ENCODE measurements around the gene YPEL2.

DNA sequence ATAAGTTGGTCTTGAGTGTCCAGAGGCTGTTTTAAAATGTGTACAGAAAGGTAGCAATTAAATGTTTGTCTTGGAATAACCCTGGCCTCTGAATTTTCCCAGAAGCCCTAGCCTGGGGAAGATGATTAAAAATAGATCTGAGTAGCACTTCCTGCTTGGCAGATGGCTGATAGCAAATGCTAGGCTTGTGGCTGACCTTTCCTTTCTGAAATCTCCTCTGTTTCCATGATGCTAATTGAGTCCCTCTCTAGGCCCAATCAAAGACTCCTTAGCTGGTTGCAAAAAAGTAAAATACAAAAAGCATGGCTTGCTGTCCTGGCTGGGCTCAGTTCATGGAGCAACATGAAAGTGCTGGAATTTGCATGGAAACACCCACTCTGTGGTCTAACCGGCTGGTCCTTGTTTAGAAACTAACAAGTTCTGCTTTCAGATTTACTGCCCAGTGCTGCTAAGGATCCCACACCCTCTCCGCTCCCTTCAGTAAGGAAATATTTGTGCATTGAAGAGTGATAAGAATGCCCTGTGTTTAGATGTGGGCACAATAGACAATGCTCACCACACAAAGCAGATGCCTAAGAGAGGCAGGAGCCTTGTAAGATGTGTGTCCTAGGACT is 40.8 kb downstream of the YPEL2 start:
- TF ChIP-seq, protein P1, sequence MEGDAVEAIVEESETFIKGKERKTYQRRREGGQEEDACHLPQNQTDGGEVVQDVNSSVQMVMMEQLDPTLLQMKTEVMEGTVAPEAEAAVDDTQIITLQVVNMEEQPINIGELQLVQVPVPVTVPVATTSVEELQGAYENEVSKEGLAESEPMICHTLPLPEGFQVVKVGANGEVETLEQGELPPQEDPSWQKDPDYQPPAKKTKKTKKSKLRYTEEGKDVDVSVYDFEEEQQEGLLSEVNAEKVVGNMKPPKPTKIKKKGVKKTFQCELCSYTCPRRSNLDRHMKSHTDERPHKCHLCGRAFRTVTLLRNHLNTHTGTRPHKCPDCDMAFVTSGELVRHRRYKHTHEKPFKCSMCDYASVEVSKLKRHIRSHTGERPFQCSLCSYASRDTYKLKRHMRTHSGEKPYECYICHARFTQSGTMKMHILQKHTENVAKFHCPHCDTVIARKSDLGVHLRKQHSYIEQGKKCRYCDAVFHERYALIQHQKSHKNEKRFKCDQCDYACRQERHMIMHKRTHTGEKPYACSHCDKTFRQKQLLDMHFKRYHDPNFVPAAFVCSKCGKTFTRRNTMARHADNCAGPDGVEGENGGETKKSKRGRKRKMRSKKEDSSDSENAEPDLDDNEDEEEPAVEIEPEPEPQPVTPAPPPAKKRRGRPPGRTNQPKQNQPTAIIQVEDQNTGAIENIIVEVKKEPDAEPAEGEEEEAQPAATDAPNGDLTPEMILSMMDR (conservative IDR thresholded peaks at IDR 0.05 in 1 of 2, IDR thresholded peaks at IDR 0.05 in 1 of 2; ENCODE audit: low read depth in 1 of 2, low read length in 2 of 2): no peak
- no peak for TF ChIP-seq EZH2 (IDR thresholded peaks at IDR 0.05; ENCODE audit: low read length, missing control alignments)
